HG02798 (cell line): ENCODE results near the gene TPPP3.
"Not testable (repeated sequence)": the region's sequence is repeated elsewhere in the genome, so short reads cannot be mapped to it uniquely, and the experiment has no call there.

Source experiments
- ATAC-seq: cut with Tn5 transposase; IDR thresholded peaks from one replicate; pipeline ENCODE4 v1.9.1; 2021; ENCODE audit warnings: mild to moderate bottlenecking; ENCODE audit not compliant: unreplicated experiment, poor library complexity

TPPP3 gene

DNA sequence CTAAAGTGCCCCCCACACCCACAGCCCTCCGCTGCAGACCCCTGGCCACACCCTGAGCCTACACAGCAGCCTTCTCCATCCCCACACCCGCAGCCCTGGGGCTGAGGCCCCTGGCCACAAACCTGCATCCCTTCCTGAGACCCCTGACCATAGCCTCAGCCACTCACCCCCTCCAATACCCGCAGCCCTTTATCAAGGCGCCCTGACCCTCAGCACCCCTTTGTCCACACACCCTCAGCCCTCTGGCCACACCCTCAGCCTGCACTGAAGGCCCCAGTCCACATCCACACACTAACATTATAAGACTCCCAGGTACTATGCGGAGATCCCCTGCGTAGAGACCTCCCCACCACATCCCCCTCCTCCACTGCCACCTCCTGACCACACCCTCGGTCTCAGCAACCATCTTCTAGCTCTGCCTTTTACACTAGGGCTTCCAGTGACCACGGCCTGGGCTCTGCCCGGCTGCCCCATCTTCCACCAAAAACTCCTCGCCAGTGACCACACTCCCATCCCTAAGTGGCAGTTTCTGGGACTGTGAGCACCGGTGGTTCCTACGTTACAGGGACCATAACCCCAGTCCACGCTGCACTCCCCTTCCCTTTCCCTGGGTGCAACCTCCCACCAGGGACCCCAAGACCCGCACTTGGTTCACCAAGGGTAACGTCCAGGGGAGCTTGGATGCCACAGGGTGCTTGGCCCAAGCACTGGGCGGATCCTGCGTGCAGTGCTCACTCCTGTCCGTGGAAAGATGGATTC is 818 bp downstream of the TPPP3 start:
- ATAC-seq = no peak

DNA sequence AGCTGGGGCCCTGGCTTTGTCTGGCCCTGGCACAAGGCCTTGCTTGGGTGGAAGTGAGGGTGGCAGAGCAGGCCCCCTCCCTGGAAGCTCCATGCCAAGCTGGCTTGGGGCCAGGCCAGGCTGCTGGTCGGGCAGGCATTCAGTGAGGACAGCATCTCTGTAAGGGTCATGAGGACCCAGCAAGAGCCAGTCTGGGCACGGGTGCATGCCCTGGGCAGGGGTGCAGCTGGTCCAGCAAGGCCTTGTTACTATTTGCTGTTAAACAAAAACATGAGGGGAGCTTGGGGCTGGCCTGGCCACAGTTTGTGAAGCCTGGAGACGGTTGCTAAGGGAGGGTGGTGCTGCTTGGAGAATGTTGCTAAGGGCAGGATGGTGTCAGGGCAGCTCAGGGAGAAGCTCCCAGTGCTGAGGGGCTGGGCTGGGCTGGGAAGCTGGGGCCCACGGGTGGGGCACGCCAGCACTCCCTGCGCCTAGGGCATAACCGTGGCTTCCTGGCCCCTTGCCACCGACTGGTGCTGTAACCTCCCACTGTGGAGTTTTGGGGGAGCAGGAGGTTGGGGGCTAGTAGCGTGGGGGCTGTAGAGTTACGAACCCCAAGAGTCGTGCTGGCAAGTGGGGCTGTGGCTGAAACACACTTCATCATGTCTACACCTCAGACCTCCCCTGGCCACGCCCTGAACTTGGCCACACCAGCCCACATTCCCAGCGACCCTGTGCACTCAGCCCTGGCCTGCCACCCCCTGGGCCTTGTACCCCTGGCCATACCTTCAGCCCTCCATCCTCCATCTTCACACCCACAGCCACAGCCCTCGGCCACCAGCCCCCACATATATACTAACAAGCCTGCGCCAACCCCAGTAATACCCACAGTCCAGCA is 1.6 kb downstream of the TPPP3 start:
- ATAC-seq = no peak

DNA sequence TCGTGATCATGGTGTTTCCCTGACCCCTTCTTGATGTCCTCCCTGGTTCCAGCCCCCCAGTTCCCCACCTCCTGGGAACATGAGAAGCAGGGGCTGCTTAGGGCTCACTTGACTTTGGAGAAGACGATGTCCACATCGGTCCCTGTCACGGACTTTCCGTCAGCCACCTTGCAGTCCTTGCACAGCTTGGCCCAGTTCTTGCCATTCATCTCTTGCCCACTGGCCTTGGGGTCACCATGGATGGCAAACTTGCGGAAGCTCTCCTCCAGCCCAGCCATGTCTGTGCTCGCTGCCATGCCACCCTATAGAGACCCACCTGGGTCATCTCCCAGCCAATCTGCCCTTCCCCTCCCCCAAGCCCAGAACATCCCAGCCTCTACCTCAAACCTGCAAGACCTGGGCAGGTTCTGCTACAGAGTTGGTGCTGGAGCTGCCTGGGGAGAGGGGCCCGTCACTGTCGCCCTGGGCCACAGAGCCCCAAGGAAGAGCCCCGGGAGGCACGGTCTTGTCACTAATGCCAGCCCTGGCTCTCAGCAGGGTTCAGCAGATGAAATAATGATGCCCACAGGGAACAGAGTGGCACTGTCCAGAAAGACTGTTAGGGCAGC is 2.4 kb downstream of the TPPP3 start:
- no peak for ATAC-seq

DNA sequence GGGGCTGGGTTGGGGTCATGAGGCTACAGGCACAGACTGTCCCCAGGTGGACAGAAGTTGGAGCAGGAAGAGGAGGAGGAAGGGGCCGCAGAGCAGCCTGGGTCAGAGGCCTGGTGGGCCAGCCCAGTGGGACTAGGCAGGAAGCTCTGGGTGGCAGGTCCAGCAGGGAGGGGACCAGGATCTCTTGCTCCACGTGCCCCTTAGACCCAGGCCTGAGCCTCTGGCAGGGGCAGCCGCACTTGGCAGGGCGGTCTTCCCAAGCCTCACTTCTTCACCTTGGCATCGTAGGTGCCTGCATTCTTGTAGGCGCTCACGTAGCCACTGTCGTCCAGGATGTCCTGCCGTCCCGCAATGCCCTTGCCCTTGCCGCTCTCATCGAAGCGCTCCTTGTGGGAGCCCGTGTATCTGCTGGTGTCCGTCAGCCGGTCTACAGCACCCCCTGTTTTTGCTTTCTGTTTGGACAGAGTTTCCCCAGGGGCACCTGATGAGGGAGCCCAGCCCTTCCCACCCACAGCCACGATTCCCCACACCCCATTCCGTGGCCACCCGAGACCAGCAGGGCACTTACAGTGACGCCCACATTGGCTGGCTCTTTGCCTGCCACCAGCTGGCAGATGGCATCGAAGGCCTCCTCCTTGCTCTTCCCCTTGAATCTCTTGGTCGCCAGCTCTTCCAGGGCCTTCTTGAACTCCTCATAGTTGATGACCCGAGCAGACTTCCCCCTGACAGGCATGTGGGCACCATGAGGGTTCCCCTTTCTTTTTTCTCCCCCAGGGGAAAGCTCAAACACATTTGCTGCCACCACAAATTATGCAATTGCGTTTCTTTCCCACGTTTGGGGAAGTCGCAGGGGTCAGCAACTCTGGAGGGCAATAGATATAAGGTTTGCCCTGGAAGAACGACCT is 3.1 kb downstream of the TPPP3 start:
- ATAC-seq = no peak

DNA sequence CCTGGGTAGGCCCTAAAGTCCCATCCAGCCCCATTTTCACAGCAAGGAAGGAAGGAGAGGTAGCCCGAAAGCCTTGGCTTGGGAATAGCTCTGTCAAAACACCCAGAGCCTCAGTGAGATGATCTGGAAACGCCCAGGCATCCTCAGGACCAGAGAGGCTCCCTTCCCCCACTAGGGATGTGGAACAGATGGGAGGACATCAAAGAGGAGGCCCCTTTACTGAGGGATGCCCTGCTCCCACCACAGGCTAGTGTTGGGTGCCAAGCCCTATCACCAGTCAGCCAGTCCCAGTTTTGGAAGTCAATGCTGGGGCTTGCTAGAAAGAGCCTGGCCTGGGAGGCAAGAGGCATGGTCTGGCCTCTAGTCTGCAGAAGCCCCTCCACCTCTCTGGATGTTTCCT is 4.7 kb downstream of the TPPP3 start:
- ATAC-seq = no peak

DNA sequence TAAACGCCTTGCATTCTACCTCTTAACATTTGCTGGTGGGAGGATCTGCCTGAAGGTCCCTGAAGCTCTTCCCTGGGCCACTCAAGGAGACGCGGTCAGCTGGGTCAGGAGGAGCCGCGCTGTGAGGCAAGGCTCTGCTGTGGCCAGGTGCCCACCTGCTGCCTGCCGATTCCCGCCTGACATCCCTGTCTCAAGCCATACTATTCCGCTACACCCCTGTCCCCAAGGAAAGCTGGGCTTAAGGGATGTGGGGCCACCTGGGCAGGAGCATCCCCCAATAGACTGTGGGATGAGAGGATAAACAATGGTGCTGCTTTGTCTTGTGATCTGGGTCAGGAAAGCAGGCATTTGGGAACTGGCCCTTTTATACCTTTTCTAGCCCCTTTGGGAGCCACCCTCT is 5.1 kb downstream of the TPPP3 start:
- ATAC-seq = no peak

DNA sequence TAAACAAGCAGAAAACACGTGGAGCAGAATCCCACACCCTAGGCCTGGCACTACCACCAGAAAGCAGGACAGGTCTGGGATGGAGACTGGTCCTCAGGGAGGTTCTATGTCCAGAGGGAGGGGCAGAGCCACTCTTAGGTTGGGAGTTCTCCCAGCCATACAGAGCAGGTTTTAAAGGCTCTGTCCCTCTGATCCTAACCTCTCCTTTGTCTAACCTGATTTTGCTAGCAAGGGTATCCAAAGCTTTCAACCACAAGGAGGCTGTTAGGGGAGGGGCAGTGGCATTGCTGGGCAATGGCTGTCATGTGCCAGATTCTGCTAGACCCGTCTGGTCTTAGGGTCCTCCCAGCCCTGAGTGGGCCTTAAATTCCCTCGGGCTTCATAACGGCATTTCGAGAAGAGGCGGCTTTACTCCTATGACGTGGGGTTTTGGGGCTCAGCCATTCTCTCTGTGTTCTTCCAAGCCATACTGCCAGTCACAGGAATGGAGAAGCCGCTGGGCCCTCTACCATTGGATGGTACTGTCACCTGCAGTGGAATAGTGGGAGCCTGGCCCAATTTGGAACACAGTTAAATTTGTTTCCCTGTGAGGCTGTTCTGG is 5.7 kb downstream of the TPPP3 start:
- no peak for ATAC-seq

DNA sequence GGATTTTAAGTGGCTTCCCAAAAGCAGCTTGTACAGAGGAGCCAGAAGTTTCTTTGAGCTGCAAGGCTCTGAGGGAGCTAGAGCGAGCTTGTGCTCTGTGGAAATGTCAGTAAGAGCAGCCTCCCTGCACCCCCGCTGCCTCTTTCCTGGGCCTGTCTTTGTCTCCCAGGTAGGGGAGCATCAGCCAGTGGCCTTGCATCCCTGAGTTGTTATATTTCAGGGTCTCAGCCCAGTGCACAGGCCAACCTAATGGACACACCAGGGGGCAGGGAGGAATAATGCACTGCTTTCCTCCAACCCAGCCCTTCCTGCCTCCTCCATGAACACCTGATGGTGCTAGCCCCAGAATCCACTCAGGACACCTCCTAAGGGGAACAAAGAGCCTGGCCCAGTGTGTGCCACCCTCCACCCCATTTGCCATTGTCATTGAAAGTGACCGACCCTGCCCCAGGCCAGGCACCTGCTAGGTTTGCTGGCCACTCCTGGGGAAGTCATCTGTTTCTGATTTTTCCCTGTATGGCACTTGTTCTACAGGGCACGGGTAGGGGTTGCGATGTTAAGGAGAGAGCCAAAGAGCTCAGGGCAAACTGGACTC is 6.3 kb downstream of the TPPP3 start:
- no peak for ATAC-seq

DNA sequence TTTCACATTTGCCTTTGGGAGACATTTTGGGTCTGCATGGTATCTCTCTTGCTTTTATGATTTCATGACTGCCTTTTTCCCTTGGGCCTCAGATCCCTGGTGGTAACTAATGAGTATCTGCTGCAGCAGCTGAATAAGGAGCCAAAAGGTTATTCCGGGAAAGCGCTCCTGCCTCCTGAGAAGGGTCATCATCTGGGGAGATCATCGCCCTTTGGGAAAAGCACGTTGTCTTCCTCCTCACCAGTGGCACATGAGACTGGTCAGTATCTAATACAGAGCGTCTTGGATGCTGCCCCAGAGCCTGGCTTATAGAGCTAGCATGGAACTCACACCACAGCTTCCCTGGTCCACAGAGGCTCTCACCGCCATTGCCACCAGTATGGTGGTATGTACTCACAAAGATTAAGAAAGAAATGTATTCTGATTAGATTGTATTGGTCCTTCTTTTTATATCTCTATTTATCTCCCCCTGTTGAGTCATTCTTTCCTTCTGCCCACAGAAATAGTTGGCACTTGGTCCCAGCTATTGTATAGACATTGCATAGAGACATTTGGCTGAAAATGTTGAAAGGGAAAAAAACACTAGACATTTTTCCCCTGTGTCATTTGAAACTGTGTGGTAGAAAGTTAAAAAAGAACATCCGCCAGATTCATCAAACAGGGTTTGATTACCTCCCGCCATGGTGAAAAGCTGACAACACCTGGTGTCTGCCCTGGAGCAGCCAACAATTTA is 8.4 kb downstream of the TPPP3 start:
- ATAC-seq = no peak

DNA sequence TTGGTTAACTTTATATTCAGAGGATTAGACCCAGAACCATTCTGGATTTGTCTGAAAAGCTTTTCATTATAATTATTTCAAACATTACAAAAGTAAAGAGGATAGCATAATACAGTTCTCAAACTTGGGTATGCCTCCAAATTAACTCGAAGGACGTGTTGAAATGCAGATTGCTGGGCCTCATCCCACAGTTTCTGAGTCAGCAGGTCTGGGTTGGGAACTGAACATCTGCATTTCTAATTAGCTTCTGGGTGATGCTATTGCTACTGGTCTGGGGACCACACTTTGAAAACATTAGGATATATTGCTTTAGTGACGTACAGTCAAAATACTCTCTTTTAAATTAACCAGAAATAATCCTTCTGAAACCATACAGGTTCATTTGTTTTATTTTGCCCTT is 10.0 kb downstream of the TPPP3 start:
- ATAC-seq = no peak

DNA sequence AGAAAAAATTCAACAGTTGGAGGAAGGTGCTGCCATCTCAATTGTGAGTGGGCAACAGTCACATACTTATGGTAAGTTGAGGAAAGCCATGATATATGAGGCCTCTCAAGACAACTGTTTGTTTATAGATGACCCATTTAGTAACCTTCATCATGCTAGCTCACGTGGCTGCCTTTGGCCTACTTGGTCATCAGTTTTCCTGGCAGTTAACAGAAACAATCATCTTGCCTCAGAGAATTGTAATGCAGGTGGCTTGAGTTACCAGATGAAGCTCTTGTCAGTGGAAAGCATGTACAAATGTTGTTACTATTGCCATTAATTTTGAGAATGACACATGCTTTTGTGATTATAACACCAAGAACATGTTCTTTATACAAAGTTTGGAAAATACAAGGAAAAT is 14.7 kb downstream of the TPPP3 start:
- no peak for ATAC-seq

DNA sequence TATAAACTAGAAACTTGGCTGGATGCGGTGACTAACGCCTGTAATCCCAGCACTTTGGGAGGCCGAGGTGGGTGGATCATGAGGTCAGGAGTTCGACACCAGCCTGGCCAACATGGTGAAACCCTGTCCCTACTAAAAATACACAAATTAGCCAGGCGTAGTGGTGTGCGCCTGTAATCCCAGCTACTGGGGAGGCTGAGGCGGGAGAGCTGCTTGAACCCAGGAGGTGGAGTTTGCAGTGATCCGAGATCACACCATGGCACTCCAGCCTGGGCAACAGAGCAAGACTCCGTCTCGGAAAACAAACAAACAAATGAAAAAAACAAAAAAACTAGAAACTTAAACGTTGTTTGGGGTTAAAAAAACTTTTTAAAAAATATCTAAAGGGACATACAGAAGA is 17.3 kb downstream of the TPPP3 start:
- not testable (repeated sequence) for ATAC-seq

DNA sequence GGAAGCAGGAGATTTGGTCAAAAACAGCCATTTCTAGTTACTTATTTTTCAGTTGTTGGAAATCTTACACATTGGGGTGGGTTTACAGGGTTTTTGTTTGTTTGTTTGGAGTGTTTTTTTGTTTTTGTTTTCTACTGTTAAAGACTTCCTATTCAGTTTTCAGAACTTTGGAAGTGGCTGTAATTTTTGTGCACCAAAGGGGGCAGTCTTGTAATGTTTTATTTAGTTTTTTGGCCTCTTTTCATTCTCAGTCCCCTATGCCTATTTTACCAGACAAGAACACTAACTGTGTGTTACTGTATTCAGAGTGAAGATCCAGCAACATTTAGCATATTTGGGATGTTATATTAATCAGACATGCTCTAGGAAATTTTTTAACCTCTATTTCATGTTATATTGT is 20.6 kb downstream of the TPPP3 start:
- ATAC-seq = no peak

DNA sequence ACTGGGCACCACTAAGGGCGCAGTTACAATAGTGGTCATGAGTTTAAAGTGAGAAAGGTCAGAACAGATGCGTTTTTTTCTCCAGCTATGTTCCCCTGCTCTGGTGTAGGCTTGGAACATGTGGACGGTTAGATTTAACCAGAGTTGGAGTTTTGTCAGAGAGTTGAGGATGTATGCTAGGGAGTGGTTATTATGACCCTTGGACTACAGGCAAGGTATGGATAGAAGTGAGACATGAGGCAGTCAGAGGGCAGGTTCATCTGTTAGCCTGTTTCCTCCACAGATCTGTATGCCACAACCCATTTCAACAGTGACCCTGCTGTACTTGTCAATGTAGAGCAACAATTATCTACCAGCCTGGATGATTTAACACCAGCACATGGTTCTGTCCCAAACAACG is 22.6 kb downstream of the TPPP3 start:
- ATAC-seq = no peak

DNA sequence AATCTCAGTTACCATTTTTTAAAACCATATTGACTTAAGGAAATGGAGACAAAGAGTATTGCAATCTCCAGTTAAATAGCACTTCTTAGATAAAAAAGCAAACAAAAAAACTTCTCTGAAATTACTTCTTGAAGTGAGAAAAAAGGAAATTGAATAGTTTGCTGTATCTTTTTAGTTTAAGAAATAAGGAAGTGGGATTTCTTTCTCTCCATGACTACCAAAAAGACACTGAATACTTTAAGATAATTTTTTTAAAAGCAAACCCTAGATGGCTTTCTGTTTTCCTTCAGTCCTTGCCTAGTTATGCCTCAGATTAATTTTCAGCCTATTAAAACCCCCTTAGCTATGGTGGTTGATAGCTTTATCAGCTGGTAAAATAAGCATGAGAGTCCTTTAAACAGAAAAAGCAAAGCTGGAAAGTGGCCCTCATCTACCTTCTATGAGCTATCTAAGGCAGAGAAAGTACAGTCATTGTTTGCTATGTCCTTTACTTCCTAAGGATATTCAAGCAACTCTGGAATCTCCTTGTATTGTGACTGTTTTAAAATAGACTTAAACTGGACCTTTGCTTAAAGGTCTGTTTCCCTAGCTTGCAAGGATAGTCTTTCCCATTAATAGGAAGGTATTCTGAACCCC is 28.6 kb downstream of the TPPP3 start:
- no peak for ATAC-seq

DNA sequence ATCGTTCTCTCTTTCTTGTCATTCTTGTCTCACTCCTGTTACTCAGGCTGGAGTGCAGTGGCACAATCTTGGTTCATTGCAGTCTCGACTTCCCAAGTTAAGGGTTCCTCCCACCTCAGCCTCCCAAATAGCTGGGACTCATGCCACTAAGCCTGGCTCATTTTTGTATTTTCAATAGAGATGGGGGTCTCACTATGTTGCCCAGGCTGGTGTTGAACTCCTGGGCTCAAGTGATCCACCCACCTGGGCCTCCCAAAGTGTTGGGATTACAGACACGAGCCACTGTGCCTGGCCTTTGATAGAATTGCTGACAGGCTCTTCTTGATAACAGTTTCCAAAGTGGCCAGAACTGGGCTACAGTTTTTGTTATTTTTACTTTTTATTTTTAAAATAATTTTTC is 32.3 kb downstream of the TPPP3 start:
- ATAC-seq = no peak

DNA sequence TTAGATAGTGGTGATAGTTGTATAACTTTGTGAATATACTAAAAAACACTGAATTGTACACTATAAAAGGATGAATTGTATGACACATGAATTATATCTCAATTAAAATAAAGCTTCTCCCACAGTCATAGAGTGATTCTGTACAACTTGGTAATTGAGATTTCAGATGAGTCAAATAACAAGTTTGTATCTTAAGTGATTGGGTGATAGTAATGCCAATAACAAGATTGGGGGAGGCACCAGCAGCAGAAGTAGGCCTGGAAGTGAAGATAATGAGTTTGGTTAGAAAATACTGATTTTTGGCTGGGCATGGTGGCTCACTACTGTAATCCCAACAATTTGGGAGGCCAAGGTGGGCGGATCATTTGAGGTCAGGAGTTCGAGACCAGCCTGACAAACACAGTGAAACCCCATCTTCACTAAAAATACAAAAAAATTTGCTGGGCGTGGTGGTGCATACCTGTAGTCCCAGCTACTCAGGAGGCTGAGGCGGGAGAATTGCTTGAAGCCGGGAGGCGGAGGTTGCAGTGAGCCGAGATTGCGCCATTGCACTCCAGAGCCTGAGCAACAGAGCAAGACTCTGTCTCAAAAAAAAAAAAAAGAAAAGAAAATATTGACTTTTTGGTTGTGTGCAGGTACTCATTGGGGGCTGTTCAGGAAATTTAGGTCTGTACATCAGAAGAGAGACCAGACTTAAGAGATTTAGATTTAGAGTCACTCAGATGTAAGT is 33.6 kb downstream of the TPPP3 start:
- ATAC-seq = not testable (repeated sequence)

DNA sequence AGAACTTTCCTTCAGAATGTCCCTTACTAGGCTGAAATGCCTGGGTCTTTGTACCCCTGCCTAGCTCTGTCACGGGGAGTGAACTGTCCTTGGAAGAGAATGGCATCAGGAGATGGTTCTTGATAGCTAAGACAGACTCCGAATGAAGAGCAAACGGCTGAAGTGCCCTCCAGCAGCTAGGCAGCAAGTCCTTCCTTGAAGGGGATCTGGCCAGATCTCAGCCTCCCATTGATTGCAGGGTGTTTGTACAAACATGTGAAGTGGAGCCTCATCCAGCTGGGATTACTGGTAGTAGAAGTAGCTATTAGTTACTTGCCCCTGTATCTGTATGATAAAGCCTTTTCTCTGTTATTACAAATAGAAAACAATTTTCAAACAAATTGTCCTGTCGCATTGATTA is 35.7 kb downstream of the TPPP3 start:
- no peak for ATAC-seq
